Cardiac fibroblast (primary cell): ENCODE data around the gene LTBP1.

Source experiments
- DNase-seq, 2 donors: peaks; one replicate each; pipeline versions ENCODE4 v3.0.0 to v3.0.0-alpha.2; 2010; ENCODE audit warnings: low read depth in 2 of 2
- H3K4me3 ChIP-seq, 2 donors: replicated peaks in 1 of 2; 1 replicate in 1 of 2; 2 replicates in 1 of 2; pipeline ENCODE4 v1.5.1; 2011; ENCODE audit warnings: low read depth in 2 of 2, low read length in 2 of 2, mild to moderate bottlenecking in 2 of 2, moderate library complexity in 1 of 2
- TF ChIP-seq, protein P1 (sequence below): IDR thresholded peaks from one replicate; pipeline ENCODE4 v1.5.1; 2011; ENCODE audit warnings: low read depth, mild to moderate bottlenecking, low read length, inconsistent platforms

LTBP1 gene

DNA sequence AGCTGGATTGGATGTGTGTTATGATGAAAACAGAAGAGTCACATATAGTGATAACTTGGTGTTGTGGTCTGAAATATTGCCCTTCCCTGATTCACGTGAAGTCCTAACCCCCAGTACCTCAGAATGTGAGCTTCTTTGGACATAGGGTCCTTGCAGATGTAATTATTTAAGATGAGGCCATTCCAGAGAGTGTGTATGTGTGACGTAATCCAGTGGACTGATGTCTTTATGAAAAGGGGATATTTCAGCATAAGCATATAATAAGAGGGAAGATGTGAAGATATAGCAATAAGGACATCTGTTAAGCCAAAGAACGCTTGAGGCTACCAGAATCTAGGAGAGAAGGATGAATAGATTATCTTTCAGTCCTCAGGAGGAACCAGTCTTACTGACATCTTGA is 62.5 kb downstream of the LTBP1 start:
- H3K4me3 ChIP-seq, result no peak overlapping the region
- no peak for DNase-seq
- TF ChIP-seq, protein P1, sequence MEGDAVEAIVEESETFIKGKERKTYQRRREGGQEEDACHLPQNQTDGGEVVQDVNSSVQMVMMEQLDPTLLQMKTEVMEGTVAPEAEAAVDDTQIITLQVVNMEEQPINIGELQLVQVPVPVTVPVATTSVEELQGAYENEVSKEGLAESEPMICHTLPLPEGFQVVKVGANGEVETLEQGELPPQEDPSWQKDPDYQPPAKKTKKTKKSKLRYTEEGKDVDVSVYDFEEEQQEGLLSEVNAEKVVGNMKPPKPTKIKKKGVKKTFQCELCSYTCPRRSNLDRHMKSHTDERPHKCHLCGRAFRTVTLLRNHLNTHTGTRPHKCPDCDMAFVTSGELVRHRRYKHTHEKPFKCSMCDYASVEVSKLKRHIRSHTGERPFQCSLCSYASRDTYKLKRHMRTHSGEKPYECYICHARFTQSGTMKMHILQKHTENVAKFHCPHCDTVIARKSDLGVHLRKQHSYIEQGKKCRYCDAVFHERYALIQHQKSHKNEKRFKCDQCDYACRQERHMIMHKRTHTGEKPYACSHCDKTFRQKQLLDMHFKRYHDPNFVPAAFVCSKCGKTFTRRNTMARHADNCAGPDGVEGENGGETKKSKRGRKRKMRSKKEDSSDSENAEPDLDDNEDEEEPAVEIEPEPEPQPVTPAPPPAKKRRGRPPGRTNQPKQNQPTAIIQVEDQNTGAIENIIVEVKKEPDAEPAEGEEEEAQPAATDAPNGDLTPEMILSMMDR, result no peak

DNA sequence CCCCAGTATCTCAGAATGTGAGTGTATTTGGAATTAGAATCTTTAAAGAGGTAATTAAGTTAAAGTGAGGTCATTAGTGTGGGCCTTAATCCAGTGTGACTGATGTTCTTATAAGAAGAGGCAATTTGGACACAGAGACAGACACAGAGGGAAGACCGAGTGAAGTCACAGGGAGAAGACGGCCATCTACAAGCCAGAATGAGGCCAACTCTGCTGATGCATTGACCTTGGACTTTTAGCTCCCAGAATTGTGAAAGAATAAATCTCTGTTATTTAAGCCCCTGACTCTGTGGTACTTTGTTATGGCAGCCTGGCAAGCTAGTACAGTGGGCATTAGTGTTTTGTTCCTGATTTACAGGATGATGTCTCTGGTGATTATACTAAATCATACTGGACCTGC is 64.6 kb downstream of the LTBP1 start:
- H3K4me3 ChIP-seq, result no peak overlapping the region
- TF ChIP-seq, protein P1, result no peak
- no peak for DNase-seq

- TF ChIP-seq, protein P1, result no peak
- no peak overlapping the region for H3K4me3 ChIP-seq
- peak in 1 of 2 donors; percentile 50 for DNase-seq
Observed at GRCh38 chr2:33011941-33012340, 65.2 kb downstream of the LTBP1 start.

DNA sequence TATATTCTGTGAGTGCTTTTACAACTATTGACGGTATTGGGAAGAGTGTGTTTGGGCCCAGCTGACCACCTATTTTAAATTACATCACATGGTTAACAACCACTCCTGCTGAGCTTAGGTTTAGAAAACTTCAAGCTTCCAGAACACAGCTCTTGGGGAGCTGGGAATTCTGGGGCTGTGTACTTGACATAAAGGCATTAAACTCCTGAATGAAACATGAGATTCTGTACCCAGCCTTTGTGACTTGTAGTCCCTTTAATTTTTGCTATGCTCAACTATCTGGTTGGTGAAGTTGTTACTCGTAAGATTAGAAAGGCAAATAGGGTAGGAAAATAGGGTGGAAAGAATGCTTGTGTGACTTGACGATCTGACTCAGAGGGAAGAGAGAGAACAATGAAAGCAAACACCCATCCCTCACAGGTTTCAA is 66.9 kb downstream of the LTBP1 start:
- TF ChIP-seq, protein P1, result no peak
- no peak overlapping the region for H3K4me3 ChIP-seq
- DNase-seq, result peak; percentile 13 to 59

GRCh38 chr2:33014268-33014667 is 67.5 kb downstream of the LTBP1 start:
- TF ChIP-seq, protein P1, result no peak

GRCh38 chr2:33015421-33016142 is 68.8 kb downstream of the LTBP1 start:
- no peak overlapping the region for H3K4me3 ChIP-seq
- DNase-seq, result peak; percentile 85 to 87
- TF ChIP-seq, protein P1, result no peak

More at GRCh38 chr2:33014268-33014667, 67.5 kb downstream of the LTBP1 start:
- DNase-seq, result peak in 1 of 2 donors; percentile 23
- H3K4me3 ChIP-seq, result no peak overlapping the region
